CD14-positive monocyte (primary cell): ENCODE results near the gene G6PC2. TPM values are rescaled to one million over a fixed set of nuclear protein-coding genes. Genes with fewer than 3 reads are reported as not detected.

ENCODE experiments used
- DNase-seq, 3 donors: peaks; one replicate each; pipeline ENCODE4 v3.0.0-alpha.2; 2011 to 2022
- H2AFZ ChIP-seq: 2 replicates; pipeline ENCODE4 v1.6.0; 2012; ENCODE audit warnings: mild to moderate bottlenecking, low read depth, low read length, inconsistent platforms; ENCODE audit not compliant: insufficient read depth, poor library complexity, severe bottlenecking
- H3K27ac ChIP-seq, 2 donors: 1 replicate in 1 of 2; 2 replicates in 1 of 2; pipeline ENCODE4 v1.5.1; 2012 to 2013; ENCODE audit warnings: low read length in 2 of 2, control low read depth in 1 of 2, inconsistent platforms in 1 of 2, low read depth in 1 of 2, mild to moderate bottlenecking in 1 of 2
- H3K27me3 ChIP-seq, 2 donors: one replicate each; pipeline versions ENCODE4 v1.6.0 to v1.6.1; 2011 to 2013; ENCODE audit warnings: low read length in 2 of 2; ENCODE audit not compliant: control insufficient read depth in 2 of 2, insufficient read depth in 2 of 2
- H3K36me3 ChIP-seq, 2 donors: replicated peaks in 1 of 2; 1 replicate in 1 of 2; 2 replicates in 1 of 2; pipeline versions ENCODE4 v1.5.1 to v1.6.1; 2012 to 2013; ENCODE audit warnings: low read length in 2 of 2, control low read depth in 1 of 2, inconsistent platforms in 1 of 2, mild to moderate bottlenecking in 1 of 2; ENCODE audit not compliant: insufficient read depth in 2 of 2, control insufficient read depth in 1 of 2
- H3K4me1 ChIP-seq, 2 donors: 1 replicate in 1 of 2; 2 replicates in 1 of 2; pipeline versions ENCODE4 v1.5.1 to v1.6.1; 2012 to 2013; ENCODE audit warnings: low read length in 2 of 2, control low read depth in 1 of 2, inconsistent platforms in 1 of 2, mild to moderate bottlenecking in 1 of 2, moderate library complexity in 1 of 2; ENCODE audit not compliant: insufficient read depth in 2 of 2, control insufficient read depth in 1 of 2
- H3K4me2 ChIP-seq: replicated peaks from 2 replicates; pipeline ENCODE3; 2012; ENCODE audit warnings: low read length, moderate library complexity, mild to moderate bottlenecking; ENCODE audit not compliant: poor library complexity, severe bottlenecking; ENCODE audit errors: extremely low read depth
- H3K4me3 ChIP-seq, 3 experiments: fragments of 200-600 bp in 1 of 3; sonication (generic) in 1 of 3; replicated peaks in 1 of 3; 1 replicate in 2 of 3; 2 replicates in 1 of 3; pipeline ENCODE4 v1.5.1; 2011 to 2013; ENCODE audit warnings: low read length in 3 of 3, mild to moderate bottlenecking in 3 of 3, control low read depth in 2 of 3, low read depth in 2 of 3, inconsistent platforms in 1 of 3, moderate library complexity in 1 of 3
- H3K79me2 ChIP-seq: 2 replicates; pipeline ENCODE4 v1.6.0; 2012; ENCODE audit warnings: mild to moderate bottlenecking, control low read depth, inconsistent platforms, low read length, moderate library complexity; ENCODE audit not compliant: insufficient read depth
- H3K9ac ChIP-seq: 2 replicates; pipeline ENCODE4 v1.6.0; 2017; ENCODE audit warnings: low read length, mild to moderate bottlenecking; ENCODE audit not compliant: insufficient read depth, poor library complexity, severe bottlenecking
- H3K9me3 ChIP-seq, 2 donors: replicated peaks in 1 of 2; 1 replicate in 1 of 2; 2 replicates in 1 of 2; pipeline versions ENCODE4 v1.5.1 to v1.6.1; 2012 to 2013; ENCODE audit warnings: low read length in 2 of 2, control low read depth in 1 of 2; ENCODE audit not compliant: control insufficient read depth in 1 of 2, insufficient read depth in 1 of 2
- H4K20me1 ChIP-seq: 2 replicates; pipeline ENCODE4 v1.6.0; 2012; ENCODE audit warnings: mild to moderate bottlenecking, low read length, control low read depth, moderate library complexity; ENCODE audit not compliant: insufficient read depth
- H3K27ac Mint-ChIP-seq, 7 donors: one replicate each; pipeline ENCODE4 v1.8.0; 2020; ENCODE audit warnings: mild to moderate bottlenecking in 7 of 7, mixed read lengths in 7 of 7, moderate library complexity in 6 of 7, inconsistent platforms in 2 of 7
- H3K27me3 Mint-ChIP-seq, 3 donors: one replicate each; pipeline ENCODE4 v1.8.0; 2021 to 2022; ENCODE audit warnings: low read depth in 3 of 3, mild to moderate bottlenecking in 3 of 3, mixed read lengths in 3 of 3, moderate library complexity in 3 of 3, inconsistent platforms in 1 of 3
- H3K36me3 Mint-ChIP-seq, 2 donors: one replicate each; pipeline ENCODE4 v1.8.0; 2020; ENCODE audit warnings: mixed read lengths in 2 of 2, inconsistent platforms in 1 of 2, mild to moderate bottlenecking in 1 of 2
- H3K4me1 Mint-ChIP-seq: one replicate; pipeline ENCODE4 v1.8.0; 2020; ENCODE audit warnings: mild to moderate bottlenecking, mixed read lengths
- H3K4me3 Mint-ChIP-seq, 2 donors: one replicate each; pipeline ENCODE4 v1.8.0; 2020; ENCODE audit warnings: mild to moderate bottlenecking in 2 of 2, mixed read lengths in 2 of 2, moderate library complexity in 1 of 2
- H3K9me3 Mint-ChIP-seq, 7 donors: one replicate each; pipeline ENCODE4 v1.8.0; 2020 to 2022; ENCODE audit warnings: mixed read lengths in 7 of 7, mild to moderate bottlenecking in 6 of 7, moderate library complexity in 6 of 7, inconsistent platforms in 2 of 7
- WGBS: methylation state at CpG from one replicate; pipeline ENCODE4 v1.1.5; 2013; ENCODE audit warnings: missing lambda C conversion rate; ENCODE audit not compliant: insufficient coverage; 5-methylcytosine and 5-hydroxymethylcytosine counted together
- intact Hi-C, 2 donors: fragments of 100-400 bp; cut with micrococcal nuclease; formaldehyde crosslinking; loops; one replicate each; pipeline versions ENCODE4 v1.15.0 to v1.15.1; 2023
- polyA plus RNA-seq, 3 donors: library from polyadenylated mRNA; depleted of rRNA in 1 of 3; unstranded in 2 of 3; stranded (reverse) in 1 of 3; fragments of 300-500 nt in 2 of 3; fragments of >200 nt in 1 of 3; fragmentation: Illumina TruSeq in 2 of 3; gene quantifications; 1 replicate in 2 of 3; 2 replicates in 1 of 3; pipeline ENCODE4 v1.2.3, GENCODE V29; 2012 to 2021
- TF ChIP-seq, protein P1 (sequence below): fragments of 200-600 bp; IDR thresholded peaks from one replicate; pipeline ENCODE4 v1.8.0; 2022; ENCODE audit warnings: antibody characterized with exemption, mild to moderate bottlenecking

G6PC2 gene
- polyA plus RNA-seq, 3 donors: not detected

DNA sequence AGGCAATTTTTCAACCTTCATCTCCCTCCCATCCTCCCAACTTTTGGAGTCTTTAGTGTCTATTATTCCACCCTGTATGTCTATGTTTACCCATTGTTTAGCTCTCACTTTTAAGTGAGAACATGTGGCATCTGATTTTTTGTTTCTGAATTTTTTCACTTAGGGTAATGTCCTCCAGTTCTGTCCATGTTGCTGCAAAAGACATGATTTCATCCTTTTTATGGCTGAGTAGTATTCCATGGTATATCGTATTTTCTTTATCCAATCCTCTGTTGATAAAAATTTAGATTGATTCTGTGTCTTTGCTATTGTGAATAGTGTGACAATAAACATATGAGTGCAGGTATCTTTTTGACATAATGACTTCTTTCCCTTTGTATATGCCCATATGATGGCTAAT is 48.2 kb downstream of the G6PC2 start:
- Histone ChIP-seq H3K4me2 (no peak overlapping the region), H3K27ac (no peak overlapping the region), H3K9me3 (no peaks in the 10 kb centered on the region), H3K27me3 (no peaks in the 10 kb centered on the region), H3K9ac (no peak overlapping the region), H3K4me3 (no peak overlapping the region), H3K36me3 (no peaks in the 10 kb centered on the region), H3K79me2 (no peaks in the 10 kb centered on the region), H4K20me1 (no peaks in the 10 kb centered on the region), H3K4me1 (no peaks in the 10 kb centered on the region), H2AFZ (no peak overlapping the region)
- Mint-ChIP-seq H3K36me3 (peaks cover 0 to 8% of the 10 kb centered on the region in 2 donors), H3K4me1 (no peaks in the 10 kb centered on the region), H3K9me3 (peaks cover 11 to 20% (median 14%) of the 10 kb centered on the region in 7 donors), H3K27ac (no peak overlapping the region), H3K4me3 (no peak overlapping the region), H3K27me3 (no peaks in the 10 kb centered on the region)
- TF ChIP-seq, protein P1, sequence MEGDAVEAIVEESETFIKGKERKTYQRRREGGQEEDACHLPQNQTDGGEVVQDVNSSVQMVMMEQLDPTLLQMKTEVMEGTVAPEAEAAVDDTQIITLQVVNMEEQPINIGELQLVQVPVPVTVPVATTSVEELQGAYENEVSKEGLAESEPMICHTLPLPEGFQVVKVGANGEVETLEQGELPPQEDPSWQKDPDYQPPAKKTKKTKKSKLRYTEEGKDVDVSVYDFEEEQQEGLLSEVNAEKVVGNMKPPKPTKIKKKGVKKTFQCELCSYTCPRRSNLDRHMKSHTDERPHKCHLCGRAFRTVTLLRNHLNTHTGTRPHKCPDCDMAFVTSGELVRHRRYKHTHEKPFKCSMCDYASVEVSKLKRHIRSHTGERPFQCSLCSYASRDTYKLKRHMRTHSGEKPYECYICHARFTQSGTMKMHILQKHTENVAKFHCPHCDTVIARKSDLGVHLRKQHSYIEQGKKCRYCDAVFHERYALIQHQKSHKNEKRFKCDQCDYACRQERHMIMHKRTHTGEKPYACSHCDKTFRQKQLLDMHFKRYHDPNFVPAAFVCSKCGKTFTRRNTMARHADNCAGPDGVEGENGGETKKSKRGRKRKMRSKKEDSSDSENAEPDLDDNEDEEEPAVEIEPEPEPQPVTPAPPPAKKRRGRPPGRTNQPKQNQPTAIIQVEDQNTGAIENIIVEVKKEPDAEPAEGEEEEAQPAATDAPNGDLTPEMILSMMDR: no peak
- DNase-seq: no peak
- no CpG with 5 or more reads among the region's 1 CpG for WGBS
- intact Hi-C loops: no loop called here

- Histone ChIP-seq H3K27ac (no peak overlapping the region), H3K4me2 (no peak overlapping the region), H3K36me3 (no peaks in the 10 kb centered on the region), H4K20me1 (no peaks in the 10 kb centered on the region), H3K4me1 (no peaks in the 10 kb centered on the region), H3K9me3 (peaks cover 8 to 10% of the 10 kb centered on the region in 2 donors), H3K4me3 (no peak overlapping the region), H3K27me3 (no peaks in the 10 kb centered on the region), H2AFZ (no peak overlapping the region), H3K79me2 (no peaks in the 10 kb centered on the region), H3K9ac (no peak overlapping the region)
- Mint-ChIP-seq H3K27ac (no peak overlapping the region), H3K9me3 (peaks cover 23 to 38% (median 28%) of the 10 kb centered on the region in 7 donors), H3K27me3 (no peaks in the 10 kb centered on the region), H3K36me3 (peaks cover 2 to 8% of the 10 kb centered on the region in 2 donors), H3K4me3 (no peak overlapping the region), H3K4me1 (no peaks in the 10 kb centered on the region)
- TF ChIP-seq, protein P1: no peak
- no peak for DNase-seq
- WGBS: no CpG with 5 or more reads among the region's 1 CpG
- intact Hi-C loops: no loop called here
These were observed 50.8 kb downstream of the G6PC2 start for GRCh38 chr2:168951871-168952270.
